Mucosa of rectum (tissue), 2 donors: ENCODE measurements around the gene APOBEC4.
"Not testable (repeated sequence)": the region's sequence is repeated elsewhere in the genome, so short reads cannot be mapped to it uniquely, and the experiment has no call there.

Experiments
- H3K27ac ChIP-seq, 2 donors: one replicate each; pipeline ENCODE4 v1.7.0; 2013; ENCODE audit warnings: inconsistent platforms in 2 of 2, low read depth in 2 of 2, low read length in 2 of 2
- H3K27me3 ChIP-seq, 2 donors: one replicate each; pipeline ENCODE4 v1.7.0; 2013; ENCODE audit warnings: low read length in 2 of 2; ENCODE audit not compliant: control insufficient read depth in 2 of 2, insufficient read depth in 2 of 2
- H3K36me3 ChIP-seq, 2 donors: one replicate each; pipeline ENCODE4 v1.7.0; 2013; ENCODE audit warnings: low read length in 2 of 2; ENCODE audit not compliant: control insufficient read depth in 2 of 2, insufficient read depth in 2 of 2
- H3K4me1 ChIP-seq, 2 donors: one replicate each; pipeline ENCODE4 v1.7.0; 2013; ENCODE audit warnings: low read length in 2 of 2, mild to moderate bottlenecking in 1 of 2; ENCODE audit not compliant: control insufficient read depth in 2 of 2, insufficient read depth in 2 of 2
- H3K4me3 ChIP-seq, 2 donors: one replicate each; pipeline ENCODE4 v1.7.0; 2013; ENCODE audit warnings: low read length in 2 of 2
- H3K9ac ChIP-seq, 2 donors: one replicate each; pipeline ENCODE4 v1.7.0; 2013; ENCODE audit warnings: low read length in 2 of 2, low read depth in 1 of 2, mild to moderate bottlenecking in 1 of 2
- H3K9me3 ChIP-seq, 2 donors: one replicate each; pipeline ENCODE4 v1.7.0; 2013; ENCODE audit warnings: low read length in 2 of 2; ENCODE audit not compliant: control insufficient read depth in 2 of 2
- donor health status: healthy.
- donor health status: Normal muscosa, but diverticular disease.

The APOBEC4 gene

GRCh38 chr1:183635606-183636333 is 17.3 kb downstream of the APOBEC4 start, which contains the start of gene ARPC5:
TSS of gene ARPC5 (minus strand) at chr1:183635783. CDS start at chr1:183635659, 124 bp downstream.
- no peaks in the 10 kb centered on the region for H3K9me3 ChIP-seq
- peaks cover 2 to 9% of the 10 kb centered on the region in 2 donors for H3K36me3 ChIP-seq
- peak within 1 kb of the TSS; percentile 94 for H3K4me3 ChIP-seq
- H3K9ac ChIP-seq, result peak within 1 kb of the TSS; percentile 81 to 92
- peaks cover 10 to 23% of the 10 kb centered on the region in 2 donors for H3K4me1 ChIP-seq
- no peaks in the 10 kb centered on the region for H3K27me3 ChIP-seq
- H3K27ac ChIP-seq, result peak within 1 kb of the TSS; percentile 90 to 95

GRCh38 chr1:183635099-183635605 is 18.0 kb downstream of the APOBEC4 start:
- no peaks in the 10 kb centered on the region for H3K9me3 ChIP-seq
- H3K4me3 ChIP-seq, result peak overlapping the region; percentile 94
- H3K27ac ChIP-seq, result peak overlapping the region; percentile 90 to 95
- H3K27me3 ChIP-seq, result no peaks in the 10 kb centered on the region
- H3K9ac ChIP-seq, result peak overlapping the region; percentile 81 to 92
- peaks cover 10 to 23% of the 10 kb centered on the region in 2 donors for H3K4me1 ChIP-seq
- H3K36me3 ChIP-seq, result peaks cover 9 to 11% of the 10 kb centered on the region in 2 donors

- Histone ChIP-seq H3K36me3 (peaks cover 14 to 15% of the 10 kb centered on the region in 2 donors), H3K4me3 (peak overlapping the region; percentile 94), H3K27me3 (no peaks in the 10 kb centered on the region), H3K4me1 (peaks cover 10 to 23% of the 10 kb centered on the region in 2 donors), H3K9me3 (no peaks in the 10 kb centered on the region), H3K9ac (peak overlapping the region; percentile 81 to 92), H3K27ac (peak overlapping the region; percentile 90 to 95)
Measured at GRCh38 chr1:183634429-183635065, 18.6 kb downstream of the APOBEC4 start.

GRCh38 chr1:183633676-183634343 is 19.3 kb downstream of the APOBEC4 start:
- Histone ChIP-seq H3K9ac (peak overlapping the region in 1 of 2 donors; percentile 81), H3K36me3 (peaks cover 22% of the 10 kb centered on the region in 2 donors), H3K9me3 (no peaks in the 10 kb centered on the region), H3K27me3 (no peaks in the 10 kb centered on the region), H3K27ac (peak overlapping the region; percentile 39 to 61), H3K4me1 (peaks cover 10 to 23% of the 10 kb centered on the region in 2 donors), H3K4me3 (peak overlapping the region; percentile 94)

- peaks cover 10 to 23% of the 10 kb centered on the region in 2 donors for H3K4me1 ChIP-seq
- peaks cover 27 to 29% of the 10 kb centered on the region in 2 donors for H3K36me3 ChIP-seq
- H3K27me3 ChIP-seq, result no peaks in the 10 kb centered on the region
- H3K4me3 ChIP-seq, result peak overlapping the region in 1 of 2 donors; percentile 94
- H3K9ac ChIP-seq, result peak overlapping the region in 1 of 2 donors; percentile 81
- H3K9me3 ChIP-seq, result no peaks in the 10 kb centered on the region
- peak overlapping the region in 1 of 2 donors; percentile 61 for H3K27ac ChIP-seq
Measured at GRCh38 chr1:183632964-183633363, 20.2 kb downstream of the APOBEC4 start.

GRCh38 chr1:183632114-183632513 is 21.0 kb downstream of the APOBEC4 start:
- Histone ChIP-seq H3K36me3 (peaks cover 30 to 34% of the 10 kb centered on the region in 2 donors), H3K27ac (no peak overlapping the region), H3K4me1 (peaks cover 10 to 23% of the 10 kb centered on the region in 2 donors), H3K9ac (no peak overlapping the region), H3K4me3 (no peak overlapping the region), H3K9me3 (no peaks in the 10 kb centered on the region), H3K27me3 (no peaks in the 10 kb centered on the region)

GRCh38 chr1:183630748-183631147 is 22.4 kb downstream of the APOBEC4 start:
- no peak overlapping the region for H3K4me3 ChIP-seq
- H3K9me3 ChIP-seq, result no peaks in the 10 kb centered on the region
- no peaks in the 10 kb centered on the region for H3K27me3 ChIP-seq
- peaks cover 37 to 39% of the 10 kb centered on the region in 2 donors for H3K36me3 ChIP-seq
- H3K4me1 ChIP-seq, result peaks cover 10 to 19% of the 10 kb centered on the region in 2 donors
- H3K27ac ChIP-seq, result no peak overlapping the region
- H3K9ac ChIP-seq, result no peak overlapping the region

- Histone ChIP-seq H3K27ac (no peak overlapping the region), H3K36me3 (peaks cover 44 to 48% of the 10 kb centered on the region in 2 donors), H3K4me1 (peaks cover 10 to 15% of the 10 kb centered on the region in 2 donors), H3K9ac (no peak overlapping the region), H3K4me3 (no peak overlapping the region), H3K9me3 (no peaks in the 10 kb centered on the region), H3K27me3 (no peaks in the 10 kb centered on the region)
Measured at GRCh38 chr1:183628537-183628936, 24.6 kb downstream of the APOBEC4 start.

- H3K4me3 ChIP-seq, H3K27ac ChIP-seq, H3K4me1 ChIP-seq, H3K27me3 ChIP-seq, H3K9ac ChIP-seq, H3K9me3 ChIP-seq: not testable (repeated sequence)
- peaks cover 43 to 44% of the 10 kb centered on the region in 2 donors for H3K36me3 ChIP-seq
Measured at GRCh38 chr1:183626236-183626635, 26.9 kb downstream of the APOBEC4 start.
